HepG2 (cell line): ENCODE results near the gene ABCC10. TPM values are rescaled to one million over a fixed set of nuclear protein-coding genes. Genes with fewer than 3 reads are reported as not detected.
A peak's percentile ranks its signal among the peaks of the same experiment; 100 is the strongest.

Source experiments
- CC2D1A ChIP-seq: sonication (generic); formaldehyde crosslinking; IDR thresholded peaks from 2 replicates; pipeline ENCODE4 v1.8.1; 2023; ENCODE audit warnings: mild to moderate bottlenecking, missing genetic modification reagents
- EP300 ChIP-seq, 3 experiments: sonication (generic) in 1 of 3; formaldehyde crosslinking in 1 of 3; IDR thresholded peaks; 2 replicates each; pipeline versions ENCODE4 v1.5.1 to v1.6.1; 2011 to 2020; ENCODE audit warnings: low read depth in 2 of 3, low read length in 2 of 3, borderline replicate concordance in 1 of 3, improper control_type of control experiment in 1 of 3, mild to moderate bottlenecking in 1 of 3, missing genetic modification reagents in 1 of 3, moderate library complexity in 1 of 3
- ETV5 ChIP-seq: IDR thresholded peaks from 2 replicates; pipeline ENCODE4 v1.6.1; 2018; ENCODE audit warnings: missing biosample characterization, missing genetic modification reagents, inconsistent platforms, borderline replicate concordance
- GABPA ChIP-seq, 2 experiments: IDR thresholded peaks; 2 replicates each; pipeline ENCODE4 v1.6.1; 2011 to 2016; ENCODE audit warnings: low read depth in 2 of 2, low read length in 1 of 2, missing biosample characterization in 1 of 2, missing genetic modification characterization in 1 of 2
- HNF4G ChIP-seq, 2 experiments: sonication (generic) in 1 of 2; formaldehyde crosslinking in 1 of 2; IDR thresholded peaks; 2 replicates each; pipeline versions ENCODE4 v1.4.0 to v1.6.1; 2011 to 2020; ENCODE audit warnings: borderline replicate concordance in 2 of 2, low read depth in 2 of 2, mild to moderate bottlenecking in 2 of 2, low read length in 1 of 2, missing genetic modification reagents in 1 of 2, moderate library complexity in 1 of 2
- IRF9 ChIP-seq: sonication (generic); formaldehyde crosslinking; IDR thresholded peaks from 2 replicates; pipeline ENCODE4 v1.8.0; 2022; ENCODE audit warnings: missing genetic modification reagents, mild to moderate bottlenecking, borderline replicate concordance
- KMT2A ChIP-seq: sonication (generic); formaldehyde crosslinking; IDR thresholded peaks from 2 replicates; pipeline ENCODE4 v1.4.0; 2020; ENCODE audit warnings: missing genetic modification reagents
- MBD4 ChIP-seq: IDR thresholded peaks from 2 replicates; pipeline ENCODE4 v1.6.1; 2012; ENCODE audit warnings: low read length, inconsistent platforms, borderline replicate concordance
- MTF2 ChIP-seq: sonication (generic); formaldehyde crosslinking; IDR thresholded peaks from 2 replicates; pipeline ENCODE4 v1.5.0; 2020; ENCODE audit warnings: missing genetic modification reagents, borderline replicate concordance
- NR2F6 ChIP-seq, 2 experiments: IDR thresholded peaks; 2 replicates each; pipeline ENCODE4 v1.6.1; 2016; ENCODE audit warnings: antibody characterized with exemption in 1 of 2, mild to moderate bottlenecking in 1 of 2
- RELA ChIP-seq: sonication (generic); formaldehyde crosslinking; IDR thresholded peaks from 2 replicates; pipeline ENCODE4 v1.4.0; 2020; ENCODE audit warnings: missing genetic modification reagents
- ZFAT ChIP-seq: sonication (generic); formaldehyde crosslinking; conservative IDR thresholded peaks from 2 replicates; pipeline ENCODE4 v1.8.1; 2023; ENCODE audit warnings: missing genetic modification reagents, inconsistent platforms
- ZNF329 ChIP-seq: sonication (generic); formaldehyde crosslinking; IDR thresholded peaks from 2 replicates; pipeline ENCODE4 v1.9.0; 2021; ENCODE audit warnings: low read depth, mild to moderate bottlenecking, missing genetic modification reagents
- ZNF333 ChIP-seq: sonication (generic); formaldehyde crosslinking; IDR thresholded peaks from 2 replicates; pipeline ENCODE4 v1.4.0; 2020; ENCODE audit warnings: mild to moderate bottlenecking, missing genetic modification reagents, borderline replicate concordance
- ZNF33B ChIP-seq: sonication (generic); formaldehyde crosslinking; IDR thresholded peaks from 2 replicates; pipeline ENCODE4 v1.5.1; 2020; ENCODE audit warnings: mild to moderate bottlenecking, missing genetic modification reagents
- ZNF432 ChIP-seq: sonication (generic); formaldehyde crosslinking; IDR thresholded peaks from 2 replicates; pipeline ENCODE4 v1.5.0; 2020; ENCODE audit warnings: missing genetic modification reagents, mild to moderate bottlenecking, borderline replicate concordance
- ZNF615 ChIP-seq: sonication (generic); formaldehyde crosslinking; IDR thresholded peaks from 2 replicates; pipeline ENCODE4 v1.5.0; 2020; ENCODE audit warnings: mild to moderate bottlenecking, missing genetic modification reagents, borderline replicate concordance
- ZNF678 ChIP-seq: sonication (generic); formaldehyde crosslinking; IDR thresholded peaks from 2 replicates; pipeline ENCODE4 v1.4.0; 2020; ENCODE audit warnings: mild to moderate bottlenecking, missing genetic modification reagents
- polyA plus RNA-seq, 8 experiments: library from polyadenylated mRNA; depleted of rRNA in 3 of 8; stranded (reverse) in 7 of 8; unstranded in 1 of 8; fragments of >200 nt; fragmentation: Illumina TruSeq in 4 of 8; extraction: Trizol in 4 of 8; gene quantifications; 2 replicates each; pipeline versions ENCODE4 v1.2.1 to v1.2.3, GENCODE V29; 2011 to 2016; ENCODE audit warnings: low read depth in 4 of 8, missing spikeins in 1 of 8, mixed read lengths in 1 of 8; ENCODE audit not compliant: insufficient read depth in 1 of 8
- total RNA-seq, 5 experiments: library from RNA; depleted of rRNA; stranded (reverse); fragments of >200 nt; fragmentation: Illumina TruSeq; extraction: Trizol; gene quantifications; 2 replicates each; pipeline ENCODE4 v1.2.3, GENCODE V29; 2016; ENCODE audit warnings: low read depth in 1 of 5
- TF ChIP-seq, protein P1 (sequence below): sonication (generic); formaldehyde crosslinking; conservative IDR thresholded peaks from 2 replicates; pipeline ENCODE4 v1.5.0; 2020; ENCODE audit warnings: missing genetic modification reagents
- TF ChIP-seq, protein P2 (sequence below): sonication (generic); formaldehyde crosslinking; IDR thresholded peaks from 2 replicates; pipeline ENCODE4 v1.5.0; 2020; ENCODE audit warnings: mild to moderate bottlenecking, missing genetic modification reagents
- TF ChIP-seq, protein P3 (sequence below): sonication (generic); formaldehyde crosslinking; IDR thresholded peaks from 2 replicates; pipeline ENCODE4 v1.4.0; 2020; ENCODE audit warnings: missing genetic modification reagents

ABCC10 gene
- total and polyA plus RNA-seq, 2 of the 13 experiments (the other 11 are each of a cell fraction or from before 2014, with no cell fraction given) = 16.0 to 24.3 TPM

DNA sequence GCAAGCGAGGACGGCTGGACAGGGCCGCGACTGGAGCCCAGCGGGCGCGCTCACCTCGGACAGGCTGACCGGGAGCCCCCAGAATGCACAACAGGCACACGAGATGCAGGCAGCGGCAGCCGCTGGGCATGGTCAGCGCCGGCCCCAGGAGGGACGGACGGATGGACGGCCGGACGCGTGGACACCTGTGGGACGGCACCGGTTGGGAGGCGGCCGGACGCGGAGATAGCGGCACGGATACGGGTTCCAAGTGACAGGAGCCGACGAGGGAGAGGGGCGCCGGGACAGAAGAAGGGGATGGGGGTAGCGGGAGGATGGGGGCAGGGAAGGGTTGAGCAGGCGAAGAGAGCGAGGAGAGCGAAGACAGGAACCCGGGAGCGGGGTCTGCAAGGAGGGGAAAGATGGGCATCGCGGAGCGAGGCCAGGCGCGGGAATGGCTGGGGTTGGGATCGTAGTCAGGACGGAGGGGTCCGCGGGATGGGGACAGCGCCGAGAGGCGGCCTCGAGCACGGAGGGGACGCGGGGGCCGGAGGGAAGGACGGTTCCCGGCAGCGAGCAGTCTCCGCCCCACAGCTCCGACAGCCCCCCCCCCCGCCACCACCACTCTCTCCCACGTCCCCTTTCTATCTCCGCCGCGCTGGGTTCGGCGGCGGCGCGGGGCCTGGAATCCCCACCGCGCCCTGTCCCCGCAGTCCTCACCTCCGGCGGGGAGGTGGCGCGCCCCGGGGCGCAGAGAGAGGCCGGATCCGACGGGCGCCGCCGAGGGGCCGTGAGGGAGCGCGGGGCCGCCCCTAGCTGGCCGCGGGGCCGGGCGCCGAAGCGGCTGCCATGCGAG is 27.6 kb downstream of the ABCC10 start (continued):
- no peak for TF ChIP-seq EP300 (IDR thresholded peaks at IDR 0.05; ENCODE audit: low read depth in 2 of 2, low read length in 2 of 2)
- peak; percentile 23; the same call in 1 of the 2 replicates for TF ChIP-seq EP300 (CRISPR knock-in tag; IDR thresholded peaks at IDR 0.05; ENCODE audit: borderline replicate concordance)
- no peak for TF ChIP-seq ZNF329
- 0 out of 2 replicates have a peak, but pooled peaks have one; percentile 86 for TF ChIP-seq ZNF333 (CRISPR knock-in tag)
- no peak for TF ChIP-seq ZNF33B
- TF ChIP-seq, protein P1, sequence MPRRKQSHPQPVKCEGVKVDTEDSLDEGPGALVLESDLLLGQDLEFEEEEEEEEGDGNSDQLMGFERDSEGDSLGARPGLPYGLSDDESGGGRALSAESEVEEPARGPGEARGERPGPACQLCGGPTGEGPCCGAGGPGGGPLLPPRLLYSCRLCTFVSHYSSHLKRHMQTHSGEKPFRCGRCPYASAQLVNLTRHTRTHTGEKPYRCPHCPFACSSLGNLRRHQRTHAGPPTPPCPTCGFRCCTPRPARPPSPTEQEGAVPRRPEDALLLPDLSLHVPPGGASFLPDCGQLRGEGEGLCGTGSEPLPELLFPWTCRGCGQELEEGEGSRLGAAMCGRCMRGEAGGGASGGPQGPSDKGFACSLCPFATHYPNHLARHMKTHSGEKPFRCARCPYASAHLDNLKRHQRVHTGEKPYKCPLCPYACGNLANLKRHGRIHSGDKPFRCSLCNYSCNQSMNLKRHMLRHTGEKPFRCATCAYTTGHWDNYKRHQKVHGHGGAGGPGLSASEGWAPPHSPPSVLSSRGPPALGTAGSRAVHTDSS (CRISPR knock-in tag) = no peak
- TF ChIP-seq NR2F6 (IDR thresholded peaks at IDR 0.05) = no peak
- peak; percentile 46 for TF ChIP-seq NR2F6 (CRISPR knock-in tag; IDR thresholded peaks at IDR 0.05)
- no peak for TF ChIP-seq ZFAT
- 0 out of 2 replicates have a peak, but pooled peaks have one; percentile 44 for TF ChIP-seq ETV5 (CRISPR knock-in tag)
- peak; percentile 78; the same call in 1 of the 2 replicates for TF ChIP-seq ZNF432 (CRISPR knock-in tag)
- no peak for TF ChIP-seq CC2D1A (CRISPR knock-in tag)
- no peak for TF ChIP-seq MBD4
- TF ChIP-seq, protein P2, sequence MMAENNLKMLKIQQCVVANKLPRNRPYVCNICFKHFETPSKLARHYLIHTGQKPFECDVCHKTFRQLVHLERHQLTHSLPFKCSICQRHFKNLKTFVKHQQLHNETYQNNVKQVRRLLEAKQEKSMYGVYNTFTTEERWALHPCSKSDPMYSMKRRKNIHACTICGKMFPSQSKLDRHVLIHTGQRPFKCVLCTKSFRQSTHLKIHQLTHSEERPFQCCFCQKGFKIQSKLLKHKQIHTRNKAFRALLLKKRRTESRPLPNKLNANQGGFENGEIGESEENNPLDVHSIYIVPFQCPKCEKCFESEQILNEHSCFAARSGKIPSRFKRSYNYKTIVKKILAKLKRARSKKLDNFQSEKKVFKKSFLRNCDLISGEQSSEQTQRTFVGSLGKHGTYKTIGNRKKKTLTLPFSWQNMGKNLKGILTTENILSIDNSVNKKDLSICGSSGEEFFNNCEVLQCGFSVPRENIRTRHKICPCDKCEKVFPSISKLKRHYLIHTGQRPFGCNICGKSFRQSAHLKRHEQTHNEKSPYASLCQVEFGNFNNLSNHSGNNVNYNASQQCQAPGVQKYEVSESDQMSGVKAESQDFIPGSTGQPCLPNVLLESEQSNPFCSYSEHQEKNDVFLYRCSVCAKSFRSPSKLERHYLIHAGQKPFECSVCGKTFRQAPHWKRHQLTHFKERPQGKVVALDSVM = no peak
- peak; percentile 96 for TF ChIP-seq IRF9 (CRISPR knock-in tag)
- TF ChIP-seq ZNF615 (CRISPR knock-in tag) = no peak
- no peak for TF ChIP-seq ZNF678 (CRISPR knock-in tag)
- TF ChIP-seq, protein P3, sequence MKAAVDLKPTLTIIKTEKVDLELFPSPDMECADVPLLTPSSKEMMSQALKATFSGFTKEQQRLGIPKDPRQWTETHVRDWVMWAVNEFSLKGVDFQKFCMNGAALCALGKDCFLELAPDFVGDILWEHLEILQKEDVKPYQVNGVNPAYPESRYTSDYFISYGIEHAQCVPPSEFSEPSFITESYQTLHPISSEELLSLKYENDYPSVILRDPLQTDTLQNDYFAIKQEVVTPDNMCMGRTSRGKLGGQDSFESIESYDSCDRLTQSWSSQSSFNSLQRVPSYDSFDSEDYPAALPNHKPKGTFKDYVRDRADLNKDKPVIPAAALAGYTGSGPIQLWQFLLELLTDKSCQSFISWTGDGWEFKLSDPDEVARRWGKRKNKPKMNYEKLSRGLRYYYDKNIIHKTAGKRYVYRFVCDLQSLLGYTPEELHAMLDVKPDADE (CRISPR knock-in tag) = no peak
- TF ChIP-seq MTF2 (CRISPR knock-in tag) = peak; percentile 93; the same call in 1 of the 2 replicates
- peak; percentile 49; the same call in 1 of the 2 replicates for TF ChIP-seq KMT2A (CRISPR knock-in tag)
- TF ChIP-seq RELA (CRISPR knock-in tag) = peak; percentile 82; the same call in 1 of the 2 replicates
- TF ChIP-seq HNF4G (IDR thresholded peaks at IDR 0.05; ENCODE audit: borderline replicate concordance, low read depth, low read length) = no peak
- peak; percentile 71; the same call in 1 of the 2 replicates for TF ChIP-seq HNF4G (CRISPR knock-in tag; IDR thresholded peaks at IDR 0.05; ENCODE audit: borderline replicate concordance, low read depth)
- TF ChIP-seq GABPA (IDR thresholded peaks at IDR 0.05; ENCODE audit: low read depth, low read length) = no peak
- no peak for TF ChIP-seq GABPA (CRISPR knock-in tag; IDR thresholded peaks at IDR 0.05; ENCODE audit: low read depth)
